ENCODE results near the gene DAGLB. TPM values are rescaled to one million over a fixed set of nuclear protein-coding genes. Genes with fewer than 3 reads are reported as not detected.

DAGLB gene
- total RNA-seq, 4 donors from 2014 or later: 12.6 to 25.8 (median 18.0) TPM

GRCh38 chr7:6448943-6449543 is 1.3 kb upstream of the DAGLB start:
- Histone ChIP-seq H3K36me3 (peaks cover 0 to 19% (median 4%) of the 10 kb centered on the region in 3 donors), H3K27ac (peak overlapping the region in 3 of 4 donors; percentile 82 to 93 (median 85)), H3K4me1 (peaks cover 0 to 26% (median 2%) of the 10 kb centered on the region in 4 donors), H3K9me3 (no peaks in the 10 kb centered on the region), H3K4me3 (no peak overlapping the region), H3K27me3 (no peaks in the 10 kb centered on the region)
- no peak for DNase-seq (ENCODE audit: low spot score in 2 of 2)
- TF ChIP-seq, protein P1, sequence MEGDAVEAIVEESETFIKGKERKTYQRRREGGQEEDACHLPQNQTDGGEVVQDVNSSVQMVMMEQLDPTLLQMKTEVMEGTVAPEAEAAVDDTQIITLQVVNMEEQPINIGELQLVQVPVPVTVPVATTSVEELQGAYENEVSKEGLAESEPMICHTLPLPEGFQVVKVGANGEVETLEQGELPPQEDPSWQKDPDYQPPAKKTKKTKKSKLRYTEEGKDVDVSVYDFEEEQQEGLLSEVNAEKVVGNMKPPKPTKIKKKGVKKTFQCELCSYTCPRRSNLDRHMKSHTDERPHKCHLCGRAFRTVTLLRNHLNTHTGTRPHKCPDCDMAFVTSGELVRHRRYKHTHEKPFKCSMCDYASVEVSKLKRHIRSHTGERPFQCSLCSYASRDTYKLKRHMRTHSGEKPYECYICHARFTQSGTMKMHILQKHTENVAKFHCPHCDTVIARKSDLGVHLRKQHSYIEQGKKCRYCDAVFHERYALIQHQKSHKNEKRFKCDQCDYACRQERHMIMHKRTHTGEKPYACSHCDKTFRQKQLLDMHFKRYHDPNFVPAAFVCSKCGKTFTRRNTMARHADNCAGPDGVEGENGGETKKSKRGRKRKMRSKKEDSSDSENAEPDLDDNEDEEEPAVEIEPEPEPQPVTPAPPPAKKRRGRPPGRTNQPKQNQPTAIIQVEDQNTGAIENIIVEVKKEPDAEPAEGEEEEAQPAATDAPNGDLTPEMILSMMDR (IDR thresholded peaks at IDR 0.05): no peak
- TF ChIP-seq EP300 (IDR thresholded peaks at IDR 0.05) (no peak), POLR2A (IDR thresholded peaks at IDR 0.05) (no peak)
- WGBS, 2 donors: 89% methylated on average over 16 of the region's 16 CpGs

- peaks cover 0 to 36% (median 4%) of the 10 kb centered on the region in 3 donors for H3K36me3 ChIP-seq
- no peaks in the 10 kb centered on the region for H3K27me3 ChIP-seq
- TF ChIP-seq EP300 (IDR thresholded peaks at IDR 0.05): peak in 1 of 2 donors; percentile 40
- TF ChIP-seq, protein P1 (IDR thresholded peaks at IDR 0.05): no peak
- peak; percentile 62 to 73 for DNase-seq (ENCODE audit: low spot score in 2 of 2)
- peak overlapping the region; percentile 67 to 93 (median 84) for H3K27ac ChIP-seq
- WGBS, 2 donors: 13 to 15% methylated on average over 28 to 29 of the region's 29 CpGs
- no peaks in the 10 kb centered on the region for H3K9me3 ChIP-seq
- H3K4me3 ChIP-seq: peak overlapping the region; percentile 69 to 95 (median 82)
- H3K4me1 ChIP-seq: peaks cover 0 to 26% (median 2%) of the 10 kb centered on the region in 4 donors
Measured at GRCh38 chr7:6446838-6447580, 745 bp downstream of the DAGLB start.

GRCh38 chr7:6444516-6445269 is 3.1 kb downstream of the DAGLB start:
- H3K9me3 ChIP-seq: no peaks in the 10 kb centered on the region
- no peak overlapping the region for H3K4me3 ChIP-seq
- 93 to 95% methylated on average over 13 of the region's 13 CpGs for WGBS, 2 donors
- no peak for TF ChIP-seq POLR2A (IDR thresholded peaks at IDR 0.05)
- no peak for TF ChIP-seq EP300 (IDR thresholded peaks at IDR 0.05)
- TF ChIP-seq, protein P1 (IDR thresholded peaks at IDR 0.05): no peak
- H3K27me3 ChIP-seq: no peaks in the 10 kb centered on the region
- no peak overlapping the region for H3K27ac ChIP-seq
- peaks cover 0 to 26% (median 2%) of the 10 kb centered on the region in 4 donors for H3K4me1 ChIP-seq
- no peak for DNase-seq (ENCODE audit: low spot score in 2 of 2)
- peaks cover 0 to 50% (median 4%) of the 10 kb centered on the region in 3 donors for H3K36me3 ChIP-seq

- Histone ChIP-seq H3K4me3 (no peak overlapping the region), H3K36me3 (peaks cover 0 to 50% (median 4%) of the 10 kb centered on the region in 3 donors), H3K27me3 (no peaks in the 10 kb centered on the region), H3K9me3 (no peaks in the 10 kb centered on the region), H3K4me1 (peaks cover 0 to 20% (median 2%) of the 10 kb centered on the region in 4 donors), H3K27ac (no peak overlapping the region)
- TF ChIP-seq POLR2A (IDR thresholded peaks at IDR 0.05) (no peak), EP300 (IDR thresholded peaks at IDR 0.05) (no peak)
- TF ChIP-seq, protein P1 (IDR thresholded peaks at IDR 0.05): no peak
- no peak for DNase-seq (ENCODE audit: low spot score in 2 of 2)
- WGBS, 2 donors: 93 to 94% methylated on average over 5 of the region's 5 CpGs
Measured at GRCh38 chr7:6443372-6443941, 4.3 kb downstream of the DAGLB start.

Measured in tibial nerve (tissue), 4 donors.